Measurements from ENCODE around the gene ABCC11.
A peak's percentile ranks its signal among the peaks of the same experiment; 100 is the strongest.

Gene ABCC11

DNA sequence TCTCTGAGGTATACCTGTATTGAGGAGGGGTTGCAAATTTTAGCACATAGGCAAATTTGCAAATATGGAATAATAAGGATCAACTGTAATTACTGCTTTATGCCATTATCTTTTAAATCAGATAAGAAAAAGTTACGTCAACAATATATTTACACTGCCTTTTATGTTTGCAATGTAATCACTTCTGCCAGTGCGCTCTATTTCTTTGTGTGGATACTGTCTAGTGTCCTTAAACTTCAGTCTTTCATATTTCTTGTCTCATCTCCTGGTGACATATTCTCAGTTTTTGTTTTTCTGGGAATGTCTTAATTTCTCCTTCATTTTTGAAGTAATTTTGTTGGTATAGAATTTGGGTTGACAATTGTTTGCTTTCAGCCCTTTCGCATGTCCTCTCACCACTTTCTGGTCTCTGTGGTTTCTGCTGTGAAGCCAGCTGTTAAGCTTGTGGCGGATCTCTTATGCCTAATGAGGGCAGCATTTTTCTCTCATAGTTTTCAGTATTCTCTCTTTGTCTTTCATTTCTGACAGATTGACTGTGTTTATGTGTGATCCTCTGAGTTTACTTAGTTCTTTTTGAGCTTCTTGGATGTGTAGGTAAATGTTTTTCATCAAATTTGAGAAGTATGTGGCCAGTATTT, 37.6 kb upstream of the ABCC11 start:
- Histone ChIP-seq H3K9me3 (ENCODE audit: insufficient read depth, low read length) (peaks cover 23% of the 10 kb centered on the region), H3K4me1 (ENCODE audit: insufficient read depth, insufficient read length) (no peaks in the 10 kb centered on the region), H3K36me3 (ENCODE audit: insufficient read depth, insufficient read length, low read length) (peaks cover 26% of the 10 kb centered on the region), H3K9ac (ENCODE audit: insufficient read length, low read depth) (no peak overlapping the region), H3K27me3 (ENCODE audit: insufficient read depth, insufficient read length) (no peaks in the 10 kb centered on the region), H3K4me3 (ENCODE audit: insufficient read length, low read depth) (no peak overlapping the region)
- no peak for DNase-seq (ENCODE audit: low read depth, low spot score)
- TF ChIP-seq ZNF274 (IDR thresholded peaks at IDR 0.05; ENCODE audit: low read depth, low read length) (no peak), YY1 (IDR thresholded peaks at IDR 0.05; ENCODE audit: insufficient read depth, insufficient read length) (no peak), SUZ12 (IDR thresholded peaks at IDR 0.05; ENCODE audit: extremely low read depth, insufficient read depth, insufficient read length) (no peak)

DNA sequence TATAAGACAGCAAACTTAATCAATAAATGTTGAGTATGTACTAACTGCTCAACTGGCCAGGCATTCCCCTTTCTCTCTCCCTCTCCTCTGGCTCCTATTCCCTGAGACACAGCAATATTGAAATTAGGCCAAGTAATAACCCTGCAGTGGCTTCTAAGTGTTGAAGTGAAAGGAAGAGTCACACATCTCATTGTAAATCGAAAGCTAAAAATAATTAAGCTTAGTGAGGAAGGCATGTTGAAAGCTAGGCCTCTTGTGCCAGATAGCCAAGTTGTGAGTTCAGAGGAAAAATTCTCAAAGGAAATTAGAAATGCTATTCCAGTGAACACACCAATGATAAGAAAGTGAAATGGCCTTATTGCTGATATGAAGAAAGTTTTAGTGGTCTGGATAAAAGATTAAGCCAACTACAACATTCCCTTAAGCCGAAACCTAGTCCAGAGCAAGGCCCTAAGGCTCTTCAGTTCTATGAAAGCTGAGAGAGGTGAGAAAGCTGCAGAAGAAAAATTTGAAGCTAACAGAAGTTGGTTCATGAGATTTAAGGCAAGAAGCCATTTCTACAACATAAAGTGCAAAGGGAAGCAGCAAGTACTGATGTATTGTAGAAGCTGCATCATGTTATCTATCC, 35.4 kb upstream of the ABCC11 start:
- DNase-seq (ENCODE audit: low read depth, low spot score) = no peak
- TF ChIP-seq ZNF274 (IDR thresholded peaks at IDR 0.05; ENCODE audit: low read depth, low read length) = no peak
- no peak for TF ChIP-seq SUZ12 (IDR thresholded peaks at IDR 0.05; ENCODE audit: extremely low read depth, insufficient read depth, insufficient read length)
- TF ChIP-seq YY1 (IDR thresholded peaks at IDR 0.05; ENCODE audit: insufficient read depth, insufficient read length) = no peak

DNA sequence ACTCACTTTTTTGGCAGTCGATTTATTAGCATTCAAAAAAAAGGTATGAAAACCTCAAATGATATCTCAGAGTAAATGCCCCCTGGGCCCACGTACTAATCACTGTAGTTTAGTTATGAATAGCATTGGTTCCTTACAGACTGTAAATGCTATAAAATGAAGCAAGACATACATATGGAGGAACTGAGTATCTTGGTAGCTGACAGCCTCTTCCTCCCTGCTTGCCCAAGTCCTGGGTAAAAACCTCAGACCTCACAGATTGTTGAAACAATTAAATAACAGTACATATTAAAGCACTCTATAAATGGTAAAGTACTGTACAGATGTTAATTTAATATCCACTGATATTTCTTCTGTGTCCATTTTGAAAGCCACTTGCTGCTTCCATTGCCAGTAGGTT, 33.2 kb upstream of the ABCC11 start:
- DNase-seq (ENCODE audit: low read depth, low spot score) = no peak
- Histone ChIP-seq H3K9ac (ENCODE audit: insufficient read length, low read depth) (no peak overlapping the region), H3K36me3 (ENCODE audit: insufficient read depth, insufficient read length, low read length) (peaks cover 22% of the 10 kb centered on the region), H3K4me3 (ENCODE audit: insufficient read length, low read depth) (no peak overlapping the region), H3K9me3 (ENCODE audit: insufficient read depth, low read length) (peaks cover under 1% of the 10 kb centered on the region; the same call in 1 of the 2 replicates), H3K4me1 (ENCODE audit: insufficient read depth, insufficient read length) (no peaks in the 10 kb centered on the region), H3K27me3 (ENCODE audit: insufficient read depth, insufficient read length) (no peaks in the 10 kb centered on the region)
- TF ChIP-seq YY1 (IDR thresholded peaks at IDR 0.05; ENCODE audit: insufficient read depth, insufficient read length) (no peak), SUZ12 (IDR thresholded peaks at IDR 0.05; ENCODE audit: extremely low read depth, insufficient read depth, insufficient read length) (no peak), ZNF274 (IDR thresholded peaks at IDR 0.05; ENCODE audit: low read depth, low read length) (no peak)

More for the DNA sequence above, 35.4 kb upstream of the ABCC11 start:
- no peaks in the 10 kb centered on the region for H3K4me1 ChIP-seq (ENCODE audit: insufficient read depth, insufficient read length)
- peaks cover 27% of the 10 kb centered on the region for H3K36me3 ChIP-seq (ENCODE audit: insufficient read depth, insufficient read length, low read length)
- H3K27me3 ChIP-seq (ENCODE audit: insufficient read depth, insufficient read length) = no peaks in the 10 kb centered on the region
- H3K4me3 ChIP-seq (ENCODE audit: insufficient read length, low read depth) = no peak overlapping the region
- no peak overlapping the region for H3K9ac ChIP-seq (ENCODE audit: insufficient read length, low read depth)
- peaks cover 22% of the 10 kb centered on the region for H3K9me3 ChIP-seq (ENCODE audit: insufficient read depth, low read length)

DNA sequence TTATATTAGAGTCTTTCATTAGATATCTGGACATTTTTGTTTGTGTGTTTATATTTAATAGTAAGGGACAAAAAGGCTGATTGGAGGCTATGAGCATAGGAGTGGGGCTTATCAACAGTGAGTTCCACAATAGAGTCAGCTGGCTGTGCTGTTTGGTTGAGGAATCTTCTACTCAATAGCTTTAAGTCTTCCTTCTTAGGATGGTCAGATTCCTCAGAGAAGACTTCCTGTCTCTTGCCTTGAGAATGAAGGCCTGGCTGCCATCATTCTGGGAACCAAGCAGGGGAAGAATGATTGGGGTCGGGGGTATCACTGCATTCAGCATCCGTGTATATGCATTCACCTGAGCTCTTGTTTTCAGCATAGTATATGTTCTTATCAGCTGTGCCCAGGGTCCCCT, 31.9 kb upstream of the ABCC11 start:
- no peak overlapping the region for H3K9ac ChIP-seq (ENCODE audit: insufficient read length, low read depth)
- H3K4me3 ChIP-seq (ENCODE audit: insufficient read length, low read depth) = no peak overlapping the region
- peak; percentile 6 for DNase-seq (ENCODE audit: low read depth, low spot score)
- no peak for TF ChIP-seq SUZ12 (IDR thresholded peaks at IDR 0.05; ENCODE audit: extremely low read depth, insufficient read depth, insufficient read length)
- TF ChIP-seq YY1 (IDR thresholded peaks at IDR 0.05; ENCODE audit: insufficient read depth, insufficient read length) = no peak
- TF ChIP-seq ZNF274 (IDR thresholded peaks at IDR 0.05; ENCODE audit: low read depth, low read length) = no peak
- no peaks in the 10 kb centered on the region for H3K9me3 ChIP-seq (ENCODE audit: insufficient read depth, low read length)
- no peaks in the 10 kb centered on the region for H3K4me1 ChIP-seq (ENCODE audit: insufficient read depth, insufficient read length)
- H3K36me3 ChIP-seq (ENCODE audit: insufficient read depth, insufficient read length, low read length) = peaks cover 23% of the 10 kb centered on the region
- no peaks in the 10 kb centered on the region for H3K27me3 ChIP-seq (ENCODE audit: insufficient read depth, insufficient read length)

DNA sequence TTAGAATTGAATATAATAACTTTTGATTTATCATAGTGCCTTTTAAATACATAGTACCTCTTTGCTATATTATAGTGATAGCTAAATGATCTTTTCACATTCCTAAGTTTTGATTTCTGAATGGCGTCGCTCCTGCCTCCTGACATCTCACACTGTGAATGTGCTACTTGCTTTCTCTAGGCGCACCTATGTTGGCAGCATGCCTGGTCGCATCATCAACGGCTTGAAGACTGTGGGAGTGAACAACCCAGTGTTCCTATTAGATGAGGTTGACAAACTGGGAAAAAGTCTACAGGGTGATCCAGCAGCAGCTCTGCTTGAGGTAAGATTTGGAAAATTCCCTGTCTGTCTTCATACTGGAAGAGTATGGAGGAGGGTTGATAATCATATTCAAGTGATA, 29.8 kb upstream of the ABCC11 start:
- Histone ChIP-seq H3K9ac (ENCODE audit: insufficient read length, low read depth) (no peak overlapping the region), H3K9me3 (ENCODE audit: insufficient read depth, low read length) (no peaks in the 10 kb centered on the region), H3K27me3 (ENCODE audit: insufficient read depth, insufficient read length) (no peaks in the 10 kb centered on the region), H3K4me1 (ENCODE audit: insufficient read depth, insufficient read length) (no peaks in the 10 kb centered on the region), H3K36me3 (ENCODE audit: insufficient read depth, insufficient read length, low read length) (peaks cover 28% of the 10 kb centered on the region), H3K4me3 (ENCODE audit: insufficient read length, low read depth) (no peak overlapping the region)
- DNase-seq (ENCODE audit: low read depth, low spot score) = no peak
- no peak for TF ChIP-seq ZNF274 (IDR thresholded peaks at IDR 0.05; ENCODE audit: low read depth, low read length)
- TF ChIP-seq YY1 (IDR thresholded peaks at IDR 0.05; ENCODE audit: insufficient read depth, insufficient read length) = no peak
- no peak for TF ChIP-seq SUZ12 (IDR thresholded peaks at IDR 0.05; ENCODE audit: extremely low read depth, insufficient read depth, insufficient read length)

DNA sequence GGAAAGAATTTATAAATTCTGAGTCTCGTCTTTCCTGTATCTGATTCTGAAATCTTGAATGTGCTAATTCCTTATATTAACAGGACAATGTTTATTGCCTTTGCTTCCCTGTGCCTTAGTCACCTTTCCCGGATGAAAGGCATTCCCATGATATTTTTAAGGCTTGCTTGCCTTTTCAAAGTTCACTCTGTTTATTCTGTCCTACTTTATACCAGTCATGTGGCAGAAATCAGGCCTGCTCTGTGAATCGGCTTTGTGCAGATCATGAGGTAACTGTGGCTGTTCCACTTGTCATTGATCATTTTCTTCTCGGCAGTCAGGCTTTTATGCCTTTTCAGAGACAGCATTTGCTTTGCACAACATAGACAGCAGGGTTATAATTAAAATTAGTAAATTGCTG, 28.8 kb upstream of the ABCC11 start:
- H3K27me3 ChIP-seq (ENCODE audit: insufficient read depth, insufficient read length) = no peaks in the 10 kb centered on the region
- no peak overlapping the region for H3K4me3 ChIP-seq (ENCODE audit: insufficient read length, low read depth)
- H3K36me3 ChIP-seq (ENCODE audit: insufficient read depth, insufficient read length, low read length) = peaks cover 31% of the 10 kb centered on the region
- no peak for DNase-seq (ENCODE audit: low read depth, low spot score)
- no peak overlapping the region for H3K9ac ChIP-seq (ENCODE audit: insufficient read length, low read depth)
- TF ChIP-seq SUZ12 (IDR thresholded peaks at IDR 0.05; ENCODE audit: extremely low read depth, insufficient read depth, insufficient read length) (no peak), ZNF274 (IDR thresholded peaks at IDR 0.05; ENCODE audit: low read depth, low read length) (no peak), YY1 (IDR thresholded peaks at IDR 0.05; ENCODE audit: insufficient read depth, insufficient read length) (no peak)
- H3K9me3 ChIP-seq (ENCODE audit: insufficient read depth, low read length) = no peaks in the 10 kb centered on the region
- H3K4me1 ChIP-seq (ENCODE audit: insufficient read depth, insufficient read length) = no peaks in the 10 kb centered on the region

DNA sequence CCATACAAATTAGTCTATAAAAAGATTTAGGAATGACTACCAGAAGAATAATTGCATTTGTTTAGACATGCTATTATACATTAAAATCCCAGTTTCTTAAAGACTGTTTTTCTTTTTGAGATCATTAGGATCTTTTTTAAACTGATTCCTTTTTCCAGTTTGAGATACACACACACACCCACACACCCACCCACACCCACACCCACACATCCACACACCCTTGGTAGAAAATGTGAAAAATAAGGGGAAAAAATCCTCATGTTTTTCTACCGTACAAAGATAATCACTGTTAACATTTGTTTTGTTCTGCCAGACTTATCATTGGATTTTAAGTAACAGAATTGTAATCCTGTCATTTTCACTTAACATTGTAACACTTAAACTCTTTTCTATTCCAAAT, 27.1 kb upstream of the ABCC11 start:
- peaks cover 38% of the 10 kb centered on the region for H3K36me3 ChIP-seq (ENCODE audit: insufficient read depth, insufficient read length, low read length)
- H3K27me3 ChIP-seq (ENCODE audit: insufficient read depth, insufficient read length) = no peaks in the 10 kb centered on the region
- H3K9me3 ChIP-seq (ENCODE audit: insufficient read depth, low read length) = no peaks in the 10 kb centered on the region
- TF ChIP-seq YY1 (IDR thresholded peaks at IDR 0.05; ENCODE audit: insufficient read depth, insufficient read length) (no peak), ZNF274 (IDR thresholded peaks at IDR 0.05; ENCODE audit: low read depth, low read length) (no peak), SUZ12 (IDR thresholded peaks at IDR 0.05; ENCODE audit: extremely low read depth, insufficient read depth, insufficient read length) (no peak)
- H3K4me1 ChIP-seq (ENCODE audit: insufficient read depth, insufficient read length) = no peaks in the 10 kb centered on the region
- no peak overlapping the region for H3K4me3 ChIP-seq (ENCODE audit: insufficient read length, low read depth)
- no peak overlapping the region for H3K9ac ChIP-seq (ENCODE audit: insufficient read length, low read depth)
- DNase-seq (ENCODE audit: low read depth, low spot score) = no peak

Data from NT2/D1 (cell line).